Left lung (tissue), 10 donors: ENCODE measurements around the gene PTPN13. TPM values are rescaled to one million over a fixed set of nuclear protein-coding genes. Genes with fewer than 3 reads are reported as not detected.
A peak's percentile ranks its signal among the peaks of the same experiment; 100 is the strongest.

Experiments used
- ATAC-seq: fragments of 200-7000 bp; cut with Tn5 transposase; one replicate; pipeline ENCODE4 v1.9.1; 2020; ENCODE audit warnings: moderate library complexity
- DNase-seq, 4 donors: peaks; one replicate each; pipeline ENCODE4 v3.0.0-alpha.2; 2013 to 2020
- H3K27ac ChIP-seq, 2 donors: fragments of 200-600 bp; sonication (generic) in 1 of 2; one replicate each; pipeline versions ENCODE4 v1.5.0 to v1.8.0; 2020 to 2021
- H3K27me3 ChIP-seq, 2 donors: fragments of 200-600 bp; sonication (generic) in 1 of 2; one replicate each; pipeline versions ENCODE4 v1.5.0 to v1.8.0; 2020 to 2021
- H3K36me3 ChIP-seq, 2 donors: fragments of 200-600 bp; sonication (generic) in 1 of 2; one replicate each; pipeline versions ENCODE4 v1.5.0 to v1.8.0; 2020 to 2021
- H3K4me1 ChIP-seq, 2 donors: fragments of 200-600 bp; one replicate each; pipeline ENCODE4 v1.8.0; 2021
- H3K4me3 ChIP-seq, 2 donors: fragments of 200-600 bp; sonication (generic) in 1 of 2; one replicate each; pipeline versions ENCODE4 v1.5.0 to v1.8.0; 2020 to 2021; ENCODE audit warnings: mild to moderate bottlenecking in 1 of 2
- H3K9me3 ChIP-seq, 2 donors: fragments of 200-600 bp; sonication (generic) in 1 of 2; one replicate each; pipeline versions ENCODE4 v1.5.0 to v1.8.0; 2020 to 2021
- intact Hi-C, 2 donors: fragments of 100-400 bp; cut with DNase I; formaldehyde crosslinking; loops; one replicate each; pipeline versions ENCODE4 v1.11.2 to v1.14.2; 2022
- polyA plus RNA-seq, 6 donors: library from polyadenylated mRNA; unstranded; fragments of 120-200 nt; gene quantifications; one replicate each; pipeline ENCODE4 v1.2.1, GENCODE V29; 2013; ENCODE audit not compliant: insufficient read length in 6 of 6
- total RNA-seq, 2 donors: library from RNA; stranded (reverse); fragmentation: NEBNext Ultra II Directional; extraction: Animal tissue kit (Norgen Biotek cat#: 25700); gene quantifications; one replicate each; pipeline ENCODE4 v1.2.1, GENCODE V29; 2021
- TF ChIP-seq, protein P1 (sequence below), 2 donors: fragments of 200-600 bp; sonication (generic) in 1 of 2; IDR thresholded peaks; one replicate each; pipeline versions ENCODE4 v1.5.0 to v1.8.0; 2021; ENCODE audit warnings: antibody characterized with exemption in 2 of 2
- donor health status: DM: no; HTN: yes; CAD: no.
- donor health status: DM: no; HTN: no; CAD: no.

The PTPN13 gene
- total and polyA plus RNA-seq, 8 donors, result 59.0 to 159 (median 95.6) TPM

DNA sequence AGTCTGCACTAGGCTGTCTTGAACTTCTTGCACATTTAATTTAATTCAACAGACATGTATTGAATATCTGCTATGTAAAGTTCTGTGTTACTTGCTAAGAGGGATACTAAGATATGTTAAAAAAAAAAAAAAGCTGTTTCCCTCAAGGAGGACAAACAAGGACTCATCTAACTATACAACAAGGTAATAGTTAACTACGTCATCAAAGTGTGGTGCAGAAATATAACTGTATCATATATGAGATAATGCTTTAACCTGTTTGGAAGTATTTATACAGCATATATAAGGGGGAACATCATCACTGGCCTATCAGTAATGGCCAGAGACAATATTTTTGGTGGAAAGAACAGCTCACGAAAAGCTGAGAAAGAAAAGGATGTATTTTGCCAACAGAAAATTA lies 89.9 kb downstream of the PTPN13 start:
- intact Hi-C loops, result no loop called here
- H3K36me3 ChIP-seq, result no peaks in the 10 kb centered on the region
- TF ChIP-seq, protein P1, sequence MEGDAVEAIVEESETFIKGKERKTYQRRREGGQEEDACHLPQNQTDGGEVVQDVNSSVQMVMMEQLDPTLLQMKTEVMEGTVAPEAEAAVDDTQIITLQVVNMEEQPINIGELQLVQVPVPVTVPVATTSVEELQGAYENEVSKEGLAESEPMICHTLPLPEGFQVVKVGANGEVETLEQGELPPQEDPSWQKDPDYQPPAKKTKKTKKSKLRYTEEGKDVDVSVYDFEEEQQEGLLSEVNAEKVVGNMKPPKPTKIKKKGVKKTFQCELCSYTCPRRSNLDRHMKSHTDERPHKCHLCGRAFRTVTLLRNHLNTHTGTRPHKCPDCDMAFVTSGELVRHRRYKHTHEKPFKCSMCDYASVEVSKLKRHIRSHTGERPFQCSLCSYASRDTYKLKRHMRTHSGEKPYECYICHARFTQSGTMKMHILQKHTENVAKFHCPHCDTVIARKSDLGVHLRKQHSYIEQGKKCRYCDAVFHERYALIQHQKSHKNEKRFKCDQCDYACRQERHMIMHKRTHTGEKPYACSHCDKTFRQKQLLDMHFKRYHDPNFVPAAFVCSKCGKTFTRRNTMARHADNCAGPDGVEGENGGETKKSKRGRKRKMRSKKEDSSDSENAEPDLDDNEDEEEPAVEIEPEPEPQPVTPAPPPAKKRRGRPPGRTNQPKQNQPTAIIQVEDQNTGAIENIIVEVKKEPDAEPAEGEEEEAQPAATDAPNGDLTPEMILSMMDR (IDR thresholded peaks at IDR 0.05), result no peak
- ATAC-seq (no peak), DNase-seq (no peak)
- H3K27me3 ChIP-seq, result no peaks in the 10 kb centered on the region
- no peaks in the 10 kb centered on the region for H3K4me1 ChIP-seq
- H3K4me3 ChIP-seq, result no peak overlapping the region
- no peaks in the 10 kb centered on the region for H3K9me3 ChIP-seq
- no peak overlapping the region for H3K27ac ChIP-seq

DNA sequence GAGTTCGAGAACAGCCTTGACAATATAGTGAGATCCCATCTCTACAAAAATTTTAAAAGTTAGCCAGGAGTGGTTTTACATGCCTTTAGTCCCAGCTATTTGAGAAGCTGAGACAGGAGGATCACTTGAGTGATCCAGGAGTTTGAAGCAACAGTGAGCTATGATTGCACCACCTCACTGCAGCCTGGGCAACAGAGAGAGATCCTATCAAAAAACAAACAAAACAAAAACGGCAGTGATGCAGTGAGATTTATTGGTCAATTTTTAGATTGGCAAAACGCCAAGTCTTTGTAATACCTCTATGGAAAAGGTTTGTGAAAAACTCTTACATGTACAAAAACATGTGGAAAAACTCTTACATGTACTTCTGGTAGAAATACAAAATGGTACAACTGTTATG lies 91.3 kb downstream of the PTPN13 start:
- no peak overlapping the region for H3K27ac ChIP-seq
- DNase-seq (no peak), ATAC-seq (no peak)
- TF ChIP-seq, protein P1 (IDR thresholded peaks at IDR 0.05), result no peak
- H3K36me3 ChIP-seq, result no peaks in the 10 kb centered on the region
- no peaks in the 10 kb centered on the region for H3K4me1 ChIP-seq
- H3K27me3 ChIP-seq, result no peaks in the 10 kb centered on the region
- H3K9me3 ChIP-seq, result no peaks in the 10 kb centered on the region
- intact Hi-C loops, result no loop called here
- no peak overlapping the region for H3K4me3 ChIP-seq

DNA sequence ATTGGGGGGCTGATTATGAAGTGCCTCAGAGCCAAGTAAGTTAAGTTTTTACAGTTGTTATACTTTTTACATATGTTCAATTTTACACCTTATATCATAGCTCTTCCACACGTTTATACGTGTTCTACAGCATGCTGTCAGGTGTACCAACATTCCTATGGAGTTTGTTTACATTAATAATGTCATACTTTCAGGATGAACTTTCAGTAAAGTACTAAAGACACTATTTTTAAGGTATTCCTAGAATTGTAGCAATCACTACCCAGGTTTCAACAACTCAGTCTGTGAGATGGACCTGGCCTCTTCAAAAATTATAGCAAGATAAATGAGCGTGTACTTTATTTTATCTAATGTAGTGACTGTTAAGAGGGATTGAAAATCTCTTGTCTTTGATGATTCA lies 92.6 kb downstream of the PTPN13 start:
- H3K9me3 ChIP-seq, result no peaks in the 10 kb centered on the region
- no peak overlapping the region for H3K4me3 ChIP-seq
- ATAC-seq (no peak), DNase-seq (no peak)
- H3K27ac ChIP-seq, result no peak overlapping the region
- no peaks in the 10 kb centered on the region for H3K36me3 ChIP-seq
- no peaks in the 10 kb centered on the region for H3K4me1 ChIP-seq
- H3K27me3 ChIP-seq, result no peaks in the 10 kb centered on the region
- TF ChIP-seq, protein P1 (IDR thresholded peaks at IDR 0.05), result no peak
- intact Hi-C loops, result no loop called here

DNA sequence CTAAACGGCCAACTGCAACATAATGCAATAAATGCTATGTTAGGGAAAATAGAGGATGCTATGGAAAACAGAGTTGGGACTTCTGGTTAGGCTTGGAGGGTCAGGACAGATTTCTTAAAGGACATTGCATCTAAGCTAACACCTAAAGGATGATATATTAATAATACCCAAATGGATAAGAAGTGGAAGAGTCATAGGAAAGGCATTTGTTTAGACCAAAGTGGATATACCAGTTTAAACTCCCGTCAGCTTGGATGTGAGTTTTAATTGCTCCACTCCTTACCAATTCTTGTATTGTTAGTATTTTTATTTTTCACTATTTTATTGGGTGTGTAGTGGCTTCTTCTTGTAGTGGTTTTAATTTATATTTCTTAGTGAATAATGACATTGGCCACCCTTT lies 93.9 kb downstream of the PTPN13 start:
- no peak overlapping the region for H3K4me3 ChIP-seq
- intact Hi-C loops, result no loop called here

DNA sequence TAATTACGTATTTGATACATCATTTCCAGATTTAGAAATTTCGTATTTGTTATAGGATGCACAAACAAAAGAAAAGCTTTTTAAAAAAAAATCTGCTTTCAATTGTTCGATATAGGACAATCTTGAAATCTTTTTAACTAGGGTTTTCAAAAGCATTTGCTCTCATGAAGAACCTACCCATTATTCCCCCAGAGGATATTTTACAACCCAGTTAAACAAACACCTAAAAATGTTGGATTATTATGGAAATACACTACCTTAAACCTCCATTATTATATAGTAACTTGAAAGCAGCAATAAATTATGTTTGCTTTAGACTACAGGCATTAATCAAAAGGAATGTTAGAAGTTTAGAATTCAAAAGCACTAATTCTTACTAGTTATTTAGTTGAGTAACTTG lies 110.5 kb downstream of the PTPN13 start:
- ATAC-seq (no peak), DNase-seq (no peak)
- Histone ChIP-seq H3K36me3 (no peaks in the 10 kb centered on the region), H3K4me3 (no peak overlapping the region), H3K4me1 (no peaks in the 10 kb centered on the region), H3K9me3 (no peaks in the 10 kb centered on the region), H3K27me3 (no peaks in the 10 kb centered on the region), H3K27ac (no peak overlapping the region)
- intact Hi-C loops, result no loop called here
- TF ChIP-seq, protein P1 (IDR thresholded peaks at IDR 0.05), result no peak

More for the DNA sequence above, 93.9 kb downstream of the PTPN13 start:
- H3K27me3 ChIP-seq, result no peaks in the 10 kb centered on the region
- no peaks in the 10 kb centered on the region for H3K9me3 ChIP-seq
- no peak for DNase-seq
- no peak overlapping the region for H3K27ac ChIP-seq
- TF ChIP-seq, protein P1 (IDR thresholded peaks at IDR 0.05), result no peak
- H3K4me1 ChIP-seq, result no peaks in the 10 kb centered on the region
- peak; percentile 29 for ATAC-seq
- H3K36me3 ChIP-seq, result no peaks in the 10 kb centered on the region
